PFSK-1 (cell line): Measurements from ENCODE around the gene MED27.

Source experiments
- FOXP2 ChIP-seq: optimal IDR thresholded peaks from 2 replicates; pipeline ENCODE3; 2011; ENCODE audit warnings: borderline replicate concordance, control low read depth, inconsistent platforms; ENCODE audit not compliant: insufficient read depth; ENCODE audit errors: extremely low read length, extremely low read depth
- POLR2AphosphoS5 ChIP-seq: IDR thresholded peaks from 2 replicates; pipeline ENCODE4 v1.6.1; 2012; ENCODE audit warnings: low read depth, mild to moderate bottlenecking, control low read depth, low read length, moderate library complexity
- REST ChIP-seq, 2 experiments: IDR thresholded peaks; 2 replicates each; pipeline versions ENCODE4 v1.6.1 to v1.8.0; 2011 to 2012; ENCODE audit warnings: low read depth in 2 of 2, low read length in 2 of 2, control low read depth in 1 of 2, inconsistent platforms in 1 of 2, mild to moderate bottlenecking in 1 of 2, moderate library complexity in 1 of 2; ENCODE audit not compliant: insufficient read depth in 1 of 2
- SIN3A ChIP-seq: IDR thresholded peaks from 2 replicates; pipeline ENCODE4 v1.6.1; 2012; ENCODE audit warnings: mild to moderate bottlenecking, low read length, moderate library complexity, borderline replicate concordance; ENCODE audit not compliant: insufficient read depth
- TAF1 ChIP-seq: IDR thresholded peaks from 2 replicates; pipeline ENCODE4 v1.6.1; 2012; ENCODE audit warnings: low read length, control low read depth, borderline replicate concordance; ENCODE audit not compliant: insufficient read depth

Gene MED27

GRCh38 chr9:131811405-131811804, 268.3 kb downstream of the MED27 start:
- TF ChIP-seq SIN3A (no peak), TAF1 (no peak), FOXP2 (no peak), REST (IDR thresholded peaks at IDR 0.05; ENCODE audit: insufficient read depth in 1 of 2, low read depth in 2 of 2, low read length in 2 of 2) (no peak), POLR2AphosphoS5 (no peak)

GRCh38 chr9:131810351-131811170, 269.1 kb downstream of the MED27 start:
- TF ChIP-seq POLR2AphosphoS5 = no peak
- no peak for TF ChIP-seq REST (IDR thresholded peaks at IDR 0.05; ENCODE audit: insufficient read depth in 1 of 2, low read depth in 2 of 2, low read length in 2 of 2)
- no peak for TF ChIP-seq FOXP2
- TF ChIP-seq TAF1 = no peak
- no peak for TF ChIP-seq SIN3A
